Measurements from ENCODE around the gene SLC25A13.
A peak's percentile ranks its signal among the peaks of the same experiment; 100 is the strongest.

SLC25A13 gene

GRCh38 chr7:96084881-96085553 is 236.9 kb downstream of the SLC25A13 start:
- DNase-seq = no peak

DNA sequence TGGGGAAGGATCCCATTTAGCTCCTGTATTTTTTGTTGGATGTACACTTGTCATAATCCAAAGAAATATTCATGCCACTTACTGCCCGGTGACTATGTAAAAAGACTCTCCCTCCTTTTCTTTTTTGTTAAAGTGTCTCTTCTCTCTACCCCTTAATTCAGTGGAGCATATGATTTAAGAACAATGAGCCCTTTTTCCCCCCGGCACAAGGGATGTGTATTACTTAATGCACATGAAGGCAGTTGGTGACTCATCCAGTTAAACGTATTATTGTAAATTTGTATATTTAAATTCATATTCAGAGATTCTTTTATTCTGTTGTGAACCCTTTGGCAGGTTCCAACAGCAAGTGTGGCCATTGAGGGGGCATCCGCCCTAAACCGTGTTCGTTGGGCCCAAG is 241.9 kb downstream of the SLC25A13 start:
- DNase-seq = no peak

DNA sequence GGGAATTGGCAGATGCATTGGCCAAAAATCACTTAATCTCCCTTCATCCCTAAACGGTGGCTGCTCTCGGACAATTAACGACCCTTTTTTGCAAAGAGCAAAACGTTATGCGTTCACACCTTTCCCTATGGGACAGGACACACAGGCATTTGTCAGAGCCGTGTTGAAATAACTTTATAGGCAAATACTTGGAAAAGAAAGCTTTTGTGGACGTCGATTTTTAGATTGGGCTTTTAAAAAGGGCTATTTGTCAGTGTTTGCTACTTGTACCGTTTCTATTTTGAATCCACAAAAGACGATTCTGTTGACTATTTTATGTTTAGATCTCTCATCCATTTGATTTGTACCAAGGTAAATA is 245.6 kb downstream of the SLC25A13 start:
- no peak for DNase-seq

DNA sequence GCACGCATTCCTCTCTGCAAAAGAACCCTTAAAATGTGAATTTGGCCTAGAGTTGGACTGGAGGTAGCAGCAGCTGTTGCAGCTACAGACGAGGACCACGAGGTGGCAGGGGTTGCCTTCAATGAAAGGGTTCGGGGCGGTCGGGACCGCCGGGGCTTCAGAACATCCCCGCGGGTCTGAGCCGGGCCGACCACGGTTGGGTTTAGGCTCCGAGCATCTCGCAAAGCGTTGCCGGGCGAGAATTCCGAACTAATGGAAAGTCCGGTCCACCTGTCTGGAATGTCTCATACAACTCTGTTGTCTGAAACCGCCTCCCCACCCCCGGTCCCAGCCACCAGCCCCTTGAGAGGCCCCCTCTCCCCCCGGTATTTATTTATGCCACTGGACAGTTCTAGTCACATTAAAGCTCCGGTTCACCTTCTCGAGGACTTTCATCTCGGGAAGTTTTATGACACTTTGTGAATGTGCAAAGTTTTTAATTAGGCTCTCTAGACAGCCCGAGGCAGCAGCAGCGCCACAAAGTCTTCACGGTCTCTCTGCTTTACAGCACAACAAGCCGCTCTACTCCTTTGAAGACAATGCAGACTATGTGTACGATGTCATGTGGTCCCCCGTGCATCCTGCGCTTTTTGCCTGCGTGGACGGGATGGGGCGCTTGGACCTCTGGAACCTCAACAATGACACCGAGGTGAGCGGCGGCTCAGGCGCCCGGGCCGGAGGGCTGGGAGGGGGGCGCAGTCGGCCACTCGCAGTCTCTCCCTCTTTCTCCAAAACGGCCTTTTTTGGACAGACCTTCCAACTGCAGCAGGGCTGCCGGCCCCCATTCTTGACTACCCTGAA is 246.2 kb downstream of the SLC25A13 start:
- DNase-seq = peak; percentile 21 to 46

- no peak for DNase-seq
Observed at GRCh38 chr7:96074871-96075270, 247.0 kb downstream of the SLC25A13 start.

All from stimulated activated CD4-positive, alpha-beta T cell treated with anti-CD3 and anti-CD28 coated beads, Interleukin-4, amount 100 ng/mL, for 4 hours (primary cell).